ENCODE results near the gene SLC30A4. TPM values are rescaled to one million over a fixed set of nuclear protein-coding genes. Genes with fewer than 3 reads are reported as not detected.

SLC30A4 gene
- polyA plus RNA-seq, 10 donors: 4.6 to 6.1 (median 5.3) TPM

- peak in 2 of 3 donors; percentile 36 to 97 for DNase-seq
Observed at GRCh38 chr15:45456212-45457106, 66.1 kb downstream of the SLC30A4 start.

GRCh38 chr15:45454814-45455213 is 67.7 kb downstream of the SLC30A4 start:
- peak; percentile 37 to 90 (median 42) for DNase-seq

DNA sequence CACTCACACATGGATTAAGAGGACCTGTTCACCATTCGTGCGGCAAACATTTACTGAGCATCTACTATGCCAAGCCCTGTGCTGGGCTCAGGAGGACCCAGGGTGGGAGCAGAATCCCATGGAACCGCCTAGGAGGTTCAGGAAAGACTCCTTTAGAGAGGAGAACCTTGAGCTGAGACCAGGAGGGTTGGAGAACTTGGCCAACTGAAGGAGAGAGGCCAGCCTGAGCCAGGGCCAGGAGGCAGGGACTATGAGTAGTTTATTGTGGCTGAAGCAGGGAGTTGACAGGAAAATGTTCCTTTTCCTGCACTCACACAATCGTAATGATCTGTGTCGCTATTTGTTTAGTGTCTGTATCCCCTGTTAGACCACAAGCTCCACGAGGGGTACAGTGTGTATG is 71.3 kb downstream of the SLC30A4 start:
- no peak for DNase-seq

DNA sequence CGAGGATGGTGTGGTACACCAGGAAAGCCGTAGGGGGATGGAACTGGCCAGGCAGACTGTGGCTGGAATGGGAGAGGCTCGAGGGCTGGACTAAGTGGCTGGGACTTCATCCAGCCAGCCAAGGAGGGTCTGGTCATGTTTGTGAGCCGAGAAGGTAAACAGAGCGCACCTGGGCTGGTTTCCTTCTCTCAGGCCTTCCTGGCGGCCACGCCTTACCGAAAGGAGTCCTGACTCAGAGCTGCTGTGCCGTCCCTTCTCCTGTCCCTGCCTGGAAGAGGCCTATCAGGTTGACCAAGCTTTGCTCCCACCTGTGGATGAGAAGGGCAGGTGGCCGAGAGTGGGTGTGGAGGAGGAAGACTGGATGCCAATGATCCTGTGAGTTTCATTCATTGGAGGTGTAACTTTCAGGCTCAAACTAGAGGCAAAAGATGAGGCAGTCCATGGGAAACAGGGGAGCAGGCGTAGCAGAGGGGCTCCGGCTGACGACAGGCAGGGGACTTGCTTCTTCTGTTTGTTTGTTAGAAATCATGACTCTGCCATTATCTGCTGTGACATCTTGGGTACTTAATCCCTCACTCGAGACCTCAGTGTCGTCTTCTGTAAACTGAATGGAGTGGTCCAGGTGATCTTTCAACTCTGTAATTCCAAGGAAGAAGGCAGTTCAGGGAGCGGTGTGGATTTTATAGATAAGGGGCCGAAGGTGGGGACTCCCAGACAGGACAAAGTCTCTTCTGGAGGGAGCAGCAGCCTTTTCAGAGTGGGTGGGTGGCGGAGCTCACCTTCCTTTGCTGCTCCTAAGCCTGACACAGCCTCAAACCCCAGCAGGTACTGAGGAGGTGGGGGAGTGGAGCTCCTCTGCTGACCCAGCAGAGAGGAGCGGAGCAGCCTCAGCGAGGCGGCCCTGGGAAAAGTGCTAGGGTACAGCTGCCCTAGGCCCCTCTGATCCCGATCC is 72.4 kb downstream of the SLC30A4 start:
- no peak for DNase-seq

DNA sequence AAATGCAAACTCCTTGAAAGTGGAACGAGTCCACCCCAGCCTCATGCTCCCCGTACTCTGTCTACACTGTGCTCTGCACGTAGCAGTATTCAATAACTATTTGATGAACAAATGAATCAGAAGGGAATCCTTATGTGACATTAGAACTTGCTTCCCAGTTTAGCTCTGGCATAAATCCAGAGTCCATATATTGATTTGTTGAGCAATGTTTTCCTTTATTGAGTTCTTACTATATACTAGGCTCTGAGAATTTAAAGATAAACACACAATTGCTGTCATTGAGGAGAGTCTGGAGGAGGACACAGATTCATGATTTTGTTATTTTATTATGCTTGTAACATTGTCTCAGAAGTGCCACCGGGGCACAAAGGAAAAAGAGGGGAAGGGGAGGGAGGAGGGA is 73.2 kb downstream of the SLC30A4 start:
- DNase-seq: no peak

DNA sequence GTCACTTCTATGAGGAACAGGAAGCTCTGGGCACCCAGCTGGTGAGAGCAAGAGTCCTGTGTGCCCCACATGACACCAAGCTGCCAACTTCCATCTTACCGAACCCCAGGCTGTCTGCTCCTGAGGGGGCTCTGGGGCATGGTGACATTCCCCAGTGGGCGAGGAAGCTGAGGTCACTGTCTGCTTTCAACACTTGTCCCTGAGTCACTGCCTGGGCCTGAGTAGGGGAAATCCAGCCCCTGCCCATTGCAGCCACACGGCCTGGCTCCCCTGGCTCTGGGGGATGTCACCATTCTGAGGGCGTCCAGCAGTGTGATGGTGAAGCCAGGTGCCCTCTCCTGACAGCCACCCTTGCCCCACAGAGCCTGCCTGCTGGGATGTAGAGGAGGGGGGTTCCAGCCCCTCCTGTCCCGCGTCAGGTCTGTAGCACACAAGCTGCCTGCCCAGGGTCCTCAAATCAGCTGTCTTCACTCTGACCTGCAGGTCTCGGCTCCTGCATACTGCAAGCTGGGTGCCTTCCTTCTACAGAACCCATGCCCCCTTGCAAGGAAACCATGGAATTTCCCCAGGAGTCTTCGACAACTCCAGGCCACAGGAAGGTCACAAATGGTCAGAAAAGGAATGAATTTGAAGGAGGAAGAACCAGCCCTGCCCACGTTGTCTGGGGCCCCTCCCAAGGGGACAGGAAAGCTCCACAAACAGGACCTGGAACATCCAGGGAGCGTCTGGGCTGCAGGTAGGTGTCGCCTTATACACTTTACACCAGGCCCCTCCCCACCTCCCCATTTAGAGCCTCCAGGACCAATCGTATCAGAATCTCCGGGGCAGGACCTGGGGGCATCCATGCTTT is 74.3 kb downstream of the SLC30A4 start:
- no peak for DNase-seq

- DNase-seq: no peak
Observed at GRCh38 chr15:45443645-45444044, 78.9 kb downstream of the SLC30A4 start.

DNA sequence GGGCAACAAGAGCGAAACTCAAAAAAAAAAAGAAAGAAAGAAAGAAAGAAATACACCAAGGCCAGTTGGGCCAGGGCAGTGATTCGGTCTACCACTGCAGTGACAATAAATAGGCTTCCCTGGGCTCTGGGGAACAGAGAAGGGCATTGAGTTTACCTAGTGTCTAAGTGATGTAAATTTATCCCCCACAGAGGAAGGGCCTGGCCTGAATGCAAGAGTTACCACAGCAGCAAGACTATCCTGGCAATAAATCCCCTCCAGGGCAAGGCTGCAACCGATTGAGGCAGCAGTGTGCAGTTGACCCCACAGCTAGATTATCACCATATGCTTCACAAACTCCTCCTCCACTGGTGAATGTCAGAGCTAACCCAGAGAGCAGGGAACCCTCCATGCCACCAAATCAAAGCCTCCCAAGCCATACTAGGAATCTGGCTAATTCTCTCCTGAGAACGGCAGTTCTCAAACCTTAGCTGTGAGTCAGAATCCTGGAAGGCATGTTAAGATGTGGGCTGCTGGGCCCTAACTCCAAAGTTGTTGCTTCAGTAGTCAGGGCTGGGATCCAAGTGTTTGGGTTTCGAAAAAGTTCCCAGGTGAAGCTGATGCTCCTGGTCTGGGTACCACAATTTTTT is 79.9 kb downstream of the SLC30A4 start:
- peak in 1 of 3 donors; percentile 42 for DNase-seq

DNA sequence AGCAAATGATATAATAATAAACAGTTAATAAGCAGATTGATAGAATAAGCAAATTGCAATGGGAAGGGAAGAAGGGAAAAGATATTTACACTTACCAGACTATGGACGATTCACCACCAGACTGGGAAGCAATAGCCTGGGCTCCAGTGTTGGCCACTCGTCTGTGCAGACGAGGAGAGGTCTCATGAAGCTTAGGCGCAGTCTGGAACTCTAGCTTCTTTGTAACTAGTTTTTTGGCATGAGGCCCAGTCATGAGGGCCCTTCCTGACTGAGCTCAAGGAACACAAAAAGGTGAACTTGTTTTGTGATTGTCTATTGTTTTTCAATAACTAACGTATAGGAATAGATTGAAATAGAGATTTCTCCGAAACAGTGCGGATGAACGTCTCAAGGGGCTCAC is 80.9 kb downstream of the SLC30A4 start:
- peak in 1 of 3 donors; percentile 11 for DNase-seq

DNA sequence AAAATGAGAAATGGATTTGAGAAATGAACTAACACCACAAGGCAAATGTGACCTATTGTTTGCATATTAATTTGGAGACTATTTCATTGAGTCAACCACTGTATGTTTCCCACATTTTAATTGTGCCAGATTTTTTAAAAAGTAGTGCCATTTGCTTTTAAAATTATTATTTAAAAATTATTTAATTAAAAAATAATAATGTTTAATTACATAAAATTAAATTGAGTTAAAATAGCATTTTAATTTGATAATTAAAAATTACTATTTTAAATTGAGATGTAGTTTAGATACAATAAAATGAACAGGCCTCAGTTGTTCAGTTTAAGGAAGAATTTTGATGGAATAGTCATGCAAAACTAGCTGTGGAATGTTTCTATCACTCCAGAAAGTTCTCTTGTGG is 81.5 kb downstream of the SLC30A4 start:
- DNase-seq: no peak

- no peak for DNase-seq
Observed at GRCh38 chr15:45439521-45440260, 82.9 kb downstream of the SLC30A4 start.

DNA sequence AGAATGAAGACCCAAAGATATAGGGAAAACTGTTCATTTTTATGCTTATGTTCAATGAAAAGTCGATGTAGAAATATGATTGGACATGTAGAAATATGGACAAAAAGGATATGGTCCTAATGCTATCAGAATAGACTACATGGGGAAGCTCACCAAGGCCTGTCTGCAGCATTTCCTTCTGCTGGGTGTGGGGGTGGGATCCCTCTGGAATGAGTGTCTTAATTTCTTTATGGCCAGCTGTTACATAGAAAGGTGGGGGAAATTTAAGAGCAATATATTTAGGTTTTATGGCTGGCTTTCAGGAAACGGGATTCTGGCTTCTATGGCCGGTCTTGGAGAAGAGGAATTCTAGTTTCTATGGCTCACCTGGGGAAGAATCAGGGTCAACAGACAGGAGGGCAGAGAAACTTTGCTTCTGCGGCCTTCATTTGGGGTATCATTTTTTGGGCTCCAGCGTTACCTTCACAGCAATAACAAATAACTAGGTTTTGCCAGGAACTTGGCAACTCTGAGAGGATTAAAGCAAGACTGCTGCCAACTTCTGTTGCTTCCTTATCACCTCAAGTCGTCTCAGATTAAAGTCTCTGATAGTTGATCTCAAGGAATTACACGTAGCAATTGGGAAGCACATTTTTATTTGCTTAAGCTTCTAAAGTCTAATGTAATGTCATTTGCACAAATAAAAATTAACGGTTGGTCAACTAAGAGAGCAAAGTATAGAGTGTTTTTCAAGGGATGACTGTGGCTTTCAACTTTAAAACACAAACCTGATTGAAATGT is 87.2 kb downstream of the SLC30A4 start:
- DNase-seq: no peak

DNA sequence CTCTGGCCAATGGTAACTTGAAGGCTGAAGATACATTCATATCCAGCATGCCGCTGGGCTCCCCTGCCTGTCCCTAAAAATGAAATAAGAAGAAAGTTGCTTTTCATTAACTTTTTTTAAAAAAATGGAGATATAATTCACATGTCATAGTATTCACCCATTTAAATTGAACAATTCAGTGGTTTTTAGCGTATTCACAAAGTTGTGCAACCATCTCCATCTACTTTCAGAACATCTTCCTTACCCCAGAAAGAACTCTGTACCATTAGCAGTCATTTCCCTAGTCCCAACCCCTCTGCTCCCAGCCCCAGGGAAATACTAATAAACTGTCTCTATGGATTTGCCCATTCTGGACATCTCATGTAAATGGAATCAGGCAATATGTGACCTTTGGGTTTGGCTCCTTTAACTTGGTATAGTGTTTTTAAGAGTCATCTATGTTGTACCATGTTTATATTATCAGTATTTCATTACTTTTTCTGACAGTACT is 88.4 kb downstream of the SLC30A4 start:
- DNase-seq: no peak

- no peak for DNase-seq
Observed at GRCh38 chr15:45431511-45431910, 91.0 kb downstream of the SLC30A4 start.

GRCh38 chr15:45429941-45430792 is 92.4 kb downstream of the SLC30A4 start:
- DNase-seq: peak; percentile 17 to 69 (median 58)
